DND-41 (cell line): ENCODE measurements around the gene NOC4L.

Source experiments
- ATAC-seq: fragments of 200-7000 bp; cut with Tn5 transposase; 3 replicates; pipeline ENCODE4 v1.9.1; 2021; ENCODE audit warnings: low read depth; ENCODE audit not compliant: insufficient read depth
- DNase-seq: peaks from one replicate; pipeline ENCODE4 v3.0.0-alpha.2; 2020
- H2AFZ ChIP-seq: 2 replicates; pipeline ENCODE4 v1.6.0; 2012; ENCODE audit warnings: low read depth, low read length
- H3K27ac ChIP-seq: 2 replicates; pipeline ENCODE4 v1.5.1; 2012; ENCODE audit warnings: low read length, inconsistent platforms
- H3K27me3 ChIP-seq: fragments of 200-600 bp; sonication (generic); 2 replicates; pipeline ENCODE4 v1.6.0; 2012; ENCODE audit warnings: low read length, mild to moderate bottlenecking, inconsistent platforms; ENCODE audit not compliant: insufficient read depth, poor library complexity
- H3K36me3 ChIP-seq: 2 replicates; pipeline ENCODE4 v1.5.1; 2012; ENCODE audit warnings: low read length, inconsistent platforms; ENCODE audit not compliant: insufficient read depth
- H3K4me1 ChIP-seq: 2 replicates; pipeline ENCODE4 v1.5.1; 2012; ENCODE audit warnings: mild to moderate bottlenecking, low read length; ENCODE audit not compliant: insufficient read depth
- H3K4me2 ChIP-seq: 2 replicates; pipeline ENCODE4 v1.6.0; 2012; ENCODE audit warnings: mild to moderate bottlenecking, moderate library complexity, low read length, inconsistent platforms; ENCODE audit not compliant: insufficient read depth
- H3K4me3 ChIP-seq, 2 experiments: fragments of 200-600 bp in 1 of 2; shearing (Covaris generic) in 1 of 2; 2 replicates each; pipeline ENCODE4 v1.5.1; 2012 to 2016; ENCODE audit warnings: inconsistent platforms in 2 of 2, low read length in 2 of 2, mild to moderate bottlenecking in 2 of 2, low read depth in 1 of 2, moderate library complexity in 1 of 2
- H3K79me2 ChIP-seq: 2 replicates; pipeline ENCODE4 v1.6.0; 2012; ENCODE audit warnings: low read length, inconsistent platforms; ENCODE audit not compliant: insufficient read depth
- H3K9ac ChIP-seq: 2 replicates; pipeline ENCODE4 v1.6.0; 2012; ENCODE audit warnings: low read depth, mild to moderate bottlenecking, inconsistent platforms, low read length, moderate library complexity
- H3K9me3 ChIP-seq: 2 replicates; pipeline ENCODE4 v1.5.1; 2012; ENCODE audit warnings: low read length, moderate library complexity, mild to moderate bottlenecking, inconsistent platforms; ENCODE audit not compliant: insufficient read depth, severe bottlenecking
- H4K20me1 ChIP-seq: 2 replicates; pipeline ENCODE4 v1.6.0; 2012; ENCODE audit warnings: low read length; ENCODE audit not compliant: insufficient read depth
- CTCF ChIP-seq: IDR thresholded peaks from 2 replicates; pipeline ENCODE4 v1.5.1; 2012; ENCODE audit warnings: borderline replicate concordance, low read length, moderate library complexity, mild to moderate bottlenecking; ENCODE audit not compliant: poor library complexity, severe bottlenecking; ENCODE audit errors: extremely low read depth
- EZH2 ChIP-seq: IDR thresholded peaks from 3 replicates; pipeline ENCODE4 v1.6.1; 2012; ENCODE audit warnings: borderline replicate concordance, low read depth, mild to moderate bottlenecking, moderate library complexity, low read length, inconsistent platforms; ENCODE audit not compliant: severe bottlenecking

NOC4L gene

GRCh38 chr12:132151145-132151765, 7.0 kb downstream of the NOC4L start:
- peaks cover 48% of the 10 kb centered on the region for H3K36me3 ChIP-seq
- H4K20me1 ChIP-seq: peaks cover 26% of the 10 kb centered on the region
- no peak overlapping the region for H3K4me2 ChIP-seq

GRCh38 chr12:132151766-132152410, 7.6 kb downstream of the NOC4L start:
- peaks cover 7% of the 10 kb centered on the region for H3K4me1 ChIP-seq
- no peak overlapping the region for H3K9ac ChIP-seq
- no peak for DNase-seq
- no peak overlapping the region for H2AFZ ChIP-seq
- peaks cover 20% of the 10 kb centered on the region for H4K20me1 ChIP-seq
- peaks cover 48% of the 10 kb centered on the region for H3K36me3 ChIP-seq
- H3K27ac ChIP-seq: no peak overlapping the region
- H3K9me3 ChIP-seq: peaks cover 5% of the 10 kb centered on the region
- no peaks in the 10 kb centered on the region for H3K27me3 ChIP-seq
- ATAC-seq: no peak
- no peak overlapping the region for H3K4me3 ChIP-seq
- H3K4me2 ChIP-seq: no peak overlapping the region
- TF ChIP-seq CTCF (no peak), EZH2 (no peak)
- peaks cover 15% of the 10 kb centered on the region for H3K79me2 ChIP-seq

More at GRCh38 chr12:132151145-132151765, 7.0 kb downstream of the NOC4L start:
- no peak overlapping the region for H2AFZ ChIP-seq
- H3K4me3 ChIP-seq: no peak overlapping the region
- peaks cover 14% of the 10 kb centered on the region for H3K4me1 ChIP-seq
- H3K79me2 ChIP-seq: peaks cover 22% of the 10 kb centered on the region
- no peak for ATAC-seq
- DNase-seq: no peak
- H3K9me3 ChIP-seq: peaks cover 3% of the 10 kb centered on the region
- no peaks in the 10 kb centered on the region for H3K27me3 ChIP-seq
- no peak overlapping the region for H3K9ac ChIP-seq
- TF ChIP-seq EZH2: no peak
- TF ChIP-seq CTCF: no peak
- H3K27ac ChIP-seq: no peak overlapping the region

DNA sequence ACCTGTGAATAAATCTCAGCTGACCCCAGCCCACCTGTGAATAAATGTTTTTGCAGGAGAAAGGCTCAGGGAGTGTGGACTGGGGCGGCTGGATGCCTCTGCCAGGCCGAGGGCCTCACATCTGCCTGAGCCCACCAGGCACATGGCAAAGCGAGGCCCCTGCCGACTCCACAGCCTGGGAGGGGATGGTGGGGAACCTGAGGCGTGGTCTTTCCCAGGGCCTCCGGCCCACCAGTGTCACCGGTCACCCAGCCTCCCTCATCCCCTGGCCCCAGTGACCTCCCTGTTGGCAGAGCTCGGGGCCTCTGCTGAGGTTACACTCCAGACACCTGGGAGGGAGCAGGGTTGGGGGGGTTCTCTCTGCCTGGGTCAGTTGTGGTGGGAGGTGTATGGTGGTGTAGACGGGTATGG, 8.2 kb downstream of the NOC4L start:
- DNase-seq (no peak), ATAC-seq (no peak)
- H2AFZ ChIP-seq: no peak overlapping the region
- H3K4me1 ChIP-seq: peaks cover 4% of the 10 kb centered on the region; the same call in 1 of the 2 replicates
- H3K4me2 ChIP-seq: no peak overlapping the region
- H4K20me1 ChIP-seq: peaks cover 14% of the 10 kb centered on the region
- no peak overlapping the region for H3K9ac ChIP-seq
- no peak overlapping the region for H3K4me3 ChIP-seq
- peaks cover 10% of the 10 kb centered on the region for H3K79me2 ChIP-seq
- H3K27me3 ChIP-seq: no peaks in the 10 kb centered on the region
- H3K9me3 ChIP-seq: peaks cover 5% of the 10 kb centered on the region
- no peak for TF ChIP-seq CTCF
- no peak for TF ChIP-seq EZH2
- peaks cover 48% of the 10 kb centered on the region for H3K36me3 ChIP-seq
- H3K27ac ChIP-seq: no peak overlapping the region
